Measurements from ENCODE around the gene TBP. TPM values are rescaled to one million over a fixed set of nuclear protein-coding genes. Genes with fewer than 3 reads are reported as not detected.
A peak's percentile ranks its signal among the peaks of the same experiment; 100 is the strongest.
"Not testable (repeated sequence)": the region's sequence is repeated elsewhere in the genome, so short reads cannot be mapped to it uniquely, and the experiment has no call there.

Gene TBP
- total RNA-seq, 1 donor from 2014 or later = 20.4 TPM

GRCh38 chr6:170590725-170591124, 36.6 kb downstream of the TBP start:
- TF ChIP-seq CTCF (IDR thresholded peaks at IDR 0.05) = no peak
- Mint-ChIP-seq H3K4me1 (ENCODE audit: unreplicated experiment) (no peaks in the 10 kb centered on the region), H3K4me3 (ENCODE audit: unreplicated experiment) (no peak overlapping the region), H3K36me3 (ENCODE audit: unreplicated experiment) (peaks cover 2% of the 10 kb centered on the region), H3K27me3 (ENCODE audit: unreplicated experiment) (peaks cover 16% of the 10 kb centered on the region), H3K27ac (ENCODE audit: unreplicated experiment) (no peak overlapping the region), H3K9me3 (ENCODE audit: unreplicated experiment) (peaks cover 34% of the 10 kb centered on the region)
- DNase-seq (ENCODE audit: extremely low spot score, unreplicated experiment) = no peak

GRCh38 chr6:170596426-170596825, 42.3 kb downstream of the TBP start:
- TF ChIP-seq CTCF (IDR thresholded peaks at IDR 0.05) = no peak
- Mint-ChIP-seq H3K27me3 (ENCODE audit: unreplicated experiment) (peaks cover 27% of the 10 kb centered on the region), H3K4me1 (ENCODE audit: unreplicated experiment) (no peaks in the 10 kb centered on the region), H3K4me3 (ENCODE audit: unreplicated experiment) (no peak overlapping the region), H3K36me3 (ENCODE audit: unreplicated experiment) (no peaks in the 10 kb centered on the region), H3K9me3 (ENCODE audit: unreplicated experiment) (peaks cover 18% of the 10 kb centered on the region), H3K27ac (ENCODE audit: unreplicated experiment) (no peak overlapping the region)
- DNase-seq (ENCODE audit: extremely low spot score, unreplicated experiment) = no peak

GRCh38 chr6:170597278-170597677, 43.1 kb downstream of the TBP start:
- peaks cover 32% of the 10 kb centered on the region for H3K27me3 Mint-ChIP-seq (ENCODE audit: unreplicated experiment)
- no peaks in the 10 kb centered on the region for H3K4me1 Mint-ChIP-seq (ENCODE audit: unreplicated experiment)

GRCh38 chr6:170605574-170606259, 51.5 kb downstream of the TBP start:
- no peaks in the 10 kb centered on the region for H3K4me1 Mint-ChIP-seq (ENCODE audit: unreplicated experiment)
- no peak for DNase-seq (ENCODE audit: extremely low spot score, unreplicated experiment)
- peaks cover 81% of the 10 kb centered on the region for H3K27me3 Mint-ChIP-seq (ENCODE audit: unreplicated experiment)
- TF ChIP-seq CTCF (IDR thresholded peaks at IDR 0.05) = no peak
- no peak overlapping the region for H3K4me3 Mint-ChIP-seq (ENCODE audit: unreplicated experiment)
- H3K36me3 Mint-ChIP-seq (ENCODE audit: unreplicated experiment) = no peaks in the 10 kb centered on the region
- H3K9me3 Mint-ChIP-seq (ENCODE audit: unreplicated experiment) = no peaks in the 10 kb centered on the region
- H3K27ac Mint-ChIP-seq (ENCODE audit: unreplicated experiment) = no peak overlapping the region

More at GRCh38 chr6:170597278-170597677, 43.1 kb downstream of the TBP start:
- Mint-ChIP-seq H3K9me3 (ENCODE audit: unreplicated experiment) (peaks cover 10% of the 10 kb centered on the region), H3K36me3 (ENCODE audit: unreplicated experiment) (no peaks in the 10 kb centered on the region), H3K4me3 (ENCODE audit: unreplicated experiment) (no peak overlapping the region), H3K27ac (ENCODE audit: unreplicated experiment) (no peak overlapping the region)
- DNase-seq (ENCODE audit: extremely low spot score, unreplicated experiment) = no peak
- TF ChIP-seq CTCF (IDR thresholded peaks at IDR 0.05) = no peak

GRCh38 chr6:170609225-170609624, 55.1 kb downstream of the TBP start:
- DNase-seq (ENCODE audit: extremely low spot score, unreplicated experiment); H3K9me3 Mint-ChIP-seq (ENCODE audit: unreplicated experiment); H3K36me3 Mint-ChIP-seq (ENCODE audit: unreplicated experiment); H3K4me3 Mint-ChIP-seq (ENCODE audit: unreplicated experiment); H3K4me1 Mint-ChIP-seq (ENCODE audit: unreplicated experiment); H3K27ac Mint-ChIP-seq (ENCODE audit: unreplicated experiment): not testable (repeated sequence)
- peaks cover 69% of the 10 kb centered on the region for H3K27me3 Mint-ChIP-seq (ENCODE audit: unreplicated experiment)

GRCh38 chr6:170612256-170612804, 58.2 kb downstream of the TBP start:
- not testable (repeated sequence) for H3K9me3 Mint-ChIP-seq (ENCODE audit: unreplicated experiment); H3K27ac Mint-ChIP-seq (ENCODE audit: unreplicated experiment); DNase-seq (ENCODE audit: extremely low spot score, unreplicated experiment); H3K36me3 Mint-ChIP-seq (ENCODE audit: unreplicated experiment); H3K4me1 Mint-ChIP-seq (ENCODE audit: unreplicated experiment)
- H3K4me3 Mint-ChIP-seq (ENCODE audit: unreplicated experiment) = peak overlapping the region; percentile 42
- H3K27me3 Mint-ChIP-seq (ENCODE audit: unreplicated experiment) = peaks cover 40% of the 10 kb centered on the region

GRCh38 chr6:170616020-170616554, 61.9 kb downstream of the TBP start:
- DNase-seq (ENCODE audit: extremely low spot score, unreplicated experiment); H3K36me3 Mint-ChIP-seq (ENCODE audit: unreplicated experiment); H3K4me1 Mint-ChIP-seq (ENCODE audit: unreplicated experiment); H3K4me3 Mint-ChIP-seq (ENCODE audit: unreplicated experiment); H3K27me3 Mint-ChIP-seq (ENCODE audit: unreplicated experiment); H3K27ac Mint-ChIP-seq (ENCODE audit: unreplicated experiment); H3K9me3 Mint-ChIP-seq (ENCODE audit: unreplicated experiment): not testable (repeated sequence)
